ENCODE results near the gene LSMEM2. TPM values are rescaled to one million over a fixed set of nuclear protein-coding genes. Genes with fewer than 3 reads are reported as not detected.
A peak's percentile ranks its signal among the peaks of the same experiment; 100 is the strongest.

The LSMEM2 gene
- total and polyA plus RNA-seq, 2 of the 8 experiments (the other 6 are each of a cell fraction or from before 2014, with no cell fraction given) = 0.58 to 0.68 TPM

DNA sequence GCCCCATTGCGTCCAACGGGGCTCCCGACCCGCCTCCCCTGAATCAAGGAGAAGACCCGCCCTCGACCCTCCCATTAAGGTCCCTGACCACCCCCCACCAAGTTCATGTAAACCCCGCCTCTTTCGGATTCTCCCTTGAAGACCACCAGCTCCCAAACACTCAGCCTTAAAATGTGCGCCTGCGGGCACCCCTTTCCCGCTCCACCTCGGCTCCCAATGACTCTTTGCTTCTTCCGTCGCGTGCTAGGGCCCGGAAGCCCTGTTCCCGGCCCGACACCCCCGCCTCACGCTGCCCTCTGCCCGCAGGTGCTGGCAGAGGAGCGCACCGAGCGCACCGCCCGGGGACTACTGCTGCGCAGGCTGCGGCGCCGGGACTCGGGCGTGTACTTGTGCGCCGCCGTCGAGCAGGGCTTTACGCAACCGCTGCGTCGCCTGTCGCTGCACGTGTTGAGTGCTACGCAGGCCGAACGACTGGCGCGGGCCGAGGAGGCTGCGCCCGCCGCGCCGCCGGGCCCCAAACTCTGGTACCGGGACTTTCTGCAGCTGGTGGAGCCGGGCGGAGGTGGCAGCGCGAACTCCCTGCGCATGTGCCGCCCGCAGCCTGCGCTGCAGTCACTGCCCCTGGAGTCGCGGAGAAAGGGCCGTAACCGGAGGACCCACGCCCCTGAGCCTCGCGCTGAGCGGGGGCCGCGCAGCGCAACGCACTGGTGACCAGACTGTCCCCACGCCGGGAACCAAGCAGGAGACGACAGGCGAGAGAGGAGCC, 2.7 kb upstream of the LSMEM2 start (continued):
- TF ChIP-seq HDAC6 (IDR thresholded peaks at IDR 0.05; ENCODE audit: low read depth, low read length) (no peak), CEBPB (IDR thresholded peaks at IDR 0.05; ENCODE audit: low read depth, low read length) (peak; percentile 67), KDM4A (IDR thresholded peaks at IDR 0.05; ENCODE audit: low read depth, low read length, severe bottlenecking) (peak; percentile 95), KDM5A (IDR thresholded peaks at IDR 0.05; ENCODE audit: low read length) (no peak), RAD21 (IDR thresholded peaks at IDR 0.05 in 1 of 2, conservative IDR thresholded peaks at IDR 0.05 in 1 of 2; ENCODE audit: low read depth in 2 of 2, low read length in 2 of 2) (peak in 1 of 2 experiments; percentile 4; a peak in 1 of 4 replicates), EGR1 (IDR thresholded peaks at IDR 0.05; ENCODE audit: borderline replicate concordance, low read depth, low read length) (no peak)
- TF ChIP-seq, protein P1, sequence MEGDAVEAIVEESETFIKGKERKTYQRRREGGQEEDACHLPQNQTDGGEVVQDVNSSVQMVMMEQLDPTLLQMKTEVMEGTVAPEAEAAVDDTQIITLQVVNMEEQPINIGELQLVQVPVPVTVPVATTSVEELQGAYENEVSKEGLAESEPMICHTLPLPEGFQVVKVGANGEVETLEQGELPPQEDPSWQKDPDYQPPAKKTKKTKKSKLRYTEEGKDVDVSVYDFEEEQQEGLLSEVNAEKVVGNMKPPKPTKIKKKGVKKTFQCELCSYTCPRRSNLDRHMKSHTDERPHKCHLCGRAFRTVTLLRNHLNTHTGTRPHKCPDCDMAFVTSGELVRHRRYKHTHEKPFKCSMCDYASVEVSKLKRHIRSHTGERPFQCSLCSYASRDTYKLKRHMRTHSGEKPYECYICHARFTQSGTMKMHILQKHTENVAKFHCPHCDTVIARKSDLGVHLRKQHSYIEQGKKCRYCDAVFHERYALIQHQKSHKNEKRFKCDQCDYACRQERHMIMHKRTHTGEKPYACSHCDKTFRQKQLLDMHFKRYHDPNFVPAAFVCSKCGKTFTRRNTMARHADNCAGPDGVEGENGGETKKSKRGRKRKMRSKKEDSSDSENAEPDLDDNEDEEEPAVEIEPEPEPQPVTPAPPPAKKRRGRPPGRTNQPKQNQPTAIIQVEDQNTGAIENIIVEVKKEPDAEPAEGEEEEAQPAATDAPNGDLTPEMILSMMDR (IDR thresholded peaks at IDR 0.05; ENCODE audit: control extremely low read depth in 1 of 3, insufficient read depth in 1 of 3, low read depth in 1 of 3, low read length in 3 of 3) = peak in 1 of 3 experiments; percentile 15; a peak in 1 of 4 replicates
